HepG2 (cell line): ENCODE measurements around the gene MDH2. TPM values are rescaled to one million over a fixed set of nuclear protein-coding genes. Genes with fewer than 3 reads are reported as not detected.

Source experiments
- ATAC-seq: fragments of 200-7000 bp; cut with Tn5 transposase; 3 replicates; pipeline ENCODE4 v1.9.1; 2020; ENCODE audit warnings: mild to moderate bottlenecking, moderate library complexity
- BruUV-seq: library from RNA; stranded (reverse); fragments of 400-500 nt; replicated peaks from 2 replicates; lab custom pipeline; 2021; lab: Mats Ljungman, UMichigan
- CTCF ChIA-PET: fragments of 300-600 bp; formaldehyde crosslinking; extraction: SDS; loops from one replicate; lab custom pipeline; 2021; ENCODE audit warnings: low total read pairs, inconsistent platforms, low intra/inter-chr PET ratio; lab: Yijun Ruan, JAX
- POLR2A ChIA-PET: fragments of 350-600 bp; sonication (Branson Sonifier 250); formaldehyde crosslinking; loops from one replicate; lab custom pipeline; 2020; ENCODE audit warnings: antibody characterized with exemption, inconsistent platforms; lab: Yijun Ruan, JAX
- DNase-seq: peaks from one replicate; pipeline ENCODE4 v3.0.0-alpha.2; 2015; ENCODE audit warnings: low spot score
- FAIRE-seq: peaks from 3 replicates; lab custom pipeline; 2011; peaks lifted over from hg19 to GRCh38; lab: Jason Lieb, UNC
- H2AFZ ChIP-seq: one replicate; pipeline ENCODE4 v1.6.1; 2011; ENCODE audit warnings: low read length, inconsistent platforms
- H3K27ac ChIP-seq: fragments of 300-600 bp; 3 replicates; pipeline ENCODE4 v1.8.0; 2011; ENCODE audit warnings: mixed run types, mild to moderate bottlenecking, mixed read lengths, low read length, inconsistent platforms; ENCODE audit not compliant: insufficient read depth; ENCODE audit errors: extremely low read length
- H3K27me3 ChIP-seq, 2 experiments: fragments of 200-600 bp in 1 of 2; 2 replicates in 1 of 2; 3 replicates in 1 of 2; pipeline versions ENCODE4 v1.6.0 to v1.8.0; 2011; ENCODE audit warnings: low read length in 2 of 2, mild to moderate bottlenecking in 2 of 2, moderate library complexity in 2 of 2, inconsistent platforms in 1 of 2; ENCODE audit not compliant: insufficient read depth in 2 of 2, control insufficient read depth in 1 of 2
- H3K36me3 ChIP-seq, 2 experiments: fragments of 200-600 bp in 1 of 2; replicated peaks in 1 of 2; 2 replicates in 1 of 2; 3 replicates in 1 of 2; pipeline versions ENCODE4 v1.5.1 to v1.8.0; 2011; ENCODE audit warnings: low read length in 2 of 2, inconsistent platforms in 1 of 2; ENCODE audit not compliant: insufficient read depth in 2 of 2, control insufficient read depth in 1 of 2
- H3K4me1 ChIP-seq: 2 replicates; pipeline ENCODE4 v1.5.1; 2012; ENCODE audit warnings: low read length, inconsistent platforms; ENCODE audit not compliant: insufficient read depth
- H3K4me2 ChIP-seq: 2 replicates; pipeline ENCODE4 v1.6.0; 2011; ENCODE audit warnings: low read depth, low read length, inconsistent platforms
- H3K4me3 ChIP-seq, 3 experiments: fragments of 200-600 bp in 1 of 3; sonication (generic), shearing (Covaris generic) in 1 of 3; replicated peaks in 1 of 3; 2 replicates each; pipeline ENCODE4 v1.5.1; 2011 to 2016; ENCODE audit warnings: low read length in 3 of 3, inconsistent platforms in 2 of 3, low read depth in 2 of 3, mild to moderate bottlenecking in 2 of 3, control low read depth in 1 of 3, mixed read lengths in 1 of 3; ENCODE audit not compliant: insufficient read depth in 1 of 3
- H3K79me2 ChIP-seq: one replicate; pipeline ENCODE4 v1.6.1; 2011; ENCODE audit warnings: low read length, inconsistent platforms; ENCODE audit not compliant: insufficient read depth
- H3K9ac ChIP-seq: 2 replicates; pipeline ENCODE4 v1.6.0; 2011; ENCODE audit warnings: mild to moderate bottlenecking, low read depth, low read length, inconsistent platforms; ENCODE audit not compliant: insufficient read depth
- H3K9me3 ChIP-seq: 2 replicates; pipeline ENCODE4 v1.5.1; 2012; ENCODE audit warnings: mild to moderate bottlenecking, low read length
- H4K20me1 ChIP-seq: 2 replicates; pipeline ENCODE4 v1.6.0; 2011; ENCODE audit warnings: inconsistent platforms, mild to moderate bottlenecking, low read length, moderate library complexity; ENCODE audit not compliant: insufficient read depth
- CEBPG ChIP-seq: IDR thresholded peaks from 2 replicates; pipeline ENCODE4 v1.6.1; 2016
- NCOA2 ChIP-seq: sonication (generic); formaldehyde crosslinking; IDR thresholded peaks from 2 replicates; pipeline ENCODE4 v1.8.0; 2022; ENCODE audit warnings: inconsistent platforms
- ZNF343 ChIP-seq: sonication (generic); formaldehyde crosslinking; IDR thresholded peaks from 2 replicates; pipeline ENCODE4 v1.4.0; 2020; ENCODE audit warnings: mild to moderate bottlenecking, missing genetic modification reagents
- ZSCAN9 ChIP-seq: IDR thresholded peaks from 2 replicates; pipeline ENCODE4 v1.6.1; 2016; ENCODE audit warnings: borderline replicate concordance
- WGBS: methylation state at CpG from one replicate; pipeline ENCODE4 v1.1.6; 2017; ENCODE audit warnings: low lambda C conversion rate; 5-methylcytosine and 5-hydroxymethylcytosine counted together
- in situ Hi-C: cut with HindIII; loops from 2 replicates; pipeline ENCODE4 v1.10.0; 2017; ENCODE audit warnings: low pct_unique_long_range_greater_than_20kb; ENCODE audit not compliant: extremely low pct_ligation_motif_present
- intact Hi-C: fragments of 100-400 bp; cut with micrococcal nuclease; formaldehyde crosslinking; loops from one replicate; pipeline ENCODE4 v1.10.0; 2022; ENCODE audit not compliant: unreplicated experiment
- polyA plus RNA-seq, 8 experiments: library from polyadenylated mRNA; depleted of rRNA in 3 of 8; stranded (reverse) in 7 of 8; unstranded in 1 of 8; fragments of >200 nt; fragmentation: Illumina TruSeq in 4 of 8; extraction: Trizol in 4 of 8; gene quantifications; 2 replicates each; pipeline versions ENCODE4 v1.2.1 to v1.2.3, GENCODE V29; 2011 to 2016; ENCODE audit warnings: low read depth in 4 of 8, missing spikeins in 1 of 8, mixed read lengths in 1 of 8; ENCODE audit not compliant: insufficient read depth in 1 of 8
- total RNA-seq, 5 experiments: library from RNA; depleted of rRNA; stranded (reverse); fragments of >200 nt; fragmentation: Illumina TruSeq; extraction: Trizol; gene quantifications; 2 replicates each; pipeline ENCODE4 v1.2.3, GENCODE V29; 2016; ENCODE audit warnings: low read depth in 1 of 5
- TF ChIP-seq, protein P1 (sequence below): sonication (generic); formaldehyde crosslinking; IDR thresholded peaks from 2 replicates; pipeline ENCODE4 v1.5.0; 2020; ENCODE audit warnings: mild to moderate bottlenecking, low read depth, missing genetic modification reagents, borderline replicate concordance

The MDH2 gene
- total and polyA plus RNA-seq, 2 of the 13 experiments (the other 11 are each of a cell fraction or from before 2014, with no cell fraction given): 81.4 to 90.3 TPM

DNA sequence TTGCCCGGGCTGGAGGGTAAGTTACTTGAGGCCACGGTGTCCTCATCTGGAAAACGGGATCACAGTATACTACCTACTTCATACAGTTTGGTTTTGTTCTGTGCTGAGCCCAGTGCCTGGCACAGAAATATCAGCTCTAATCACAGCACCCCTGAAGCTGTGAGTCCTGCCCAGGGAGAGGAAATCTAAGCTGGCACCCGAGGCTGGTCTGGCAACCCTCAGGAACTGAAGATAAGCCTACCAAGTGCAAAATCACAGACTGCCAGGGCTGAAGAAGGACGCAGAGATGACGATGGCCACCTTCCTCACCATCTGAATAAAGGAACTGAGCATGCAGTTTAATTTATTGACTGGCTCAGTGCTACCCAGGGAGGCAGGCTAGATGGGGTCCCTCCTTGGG is 45.8 kb upstream of the MDH2 start:
- no TSS peak for BruUV-seq
- H3K27me3 ChIP-seq: no peaks in the 10 kb centered on the region
- H3K4me2 ChIP-seq: no peak overlapping the region
- POLR2A ChIA-PET: no interaction called here
- no peak overlapping the region for H2AFZ ChIP-seq
- WGBS: 93% methylated on average over 6 of the region's 6 CpGs
- no peak overlapping the region for H3K27ac ChIP-seq
- H3K9ac ChIP-seq: no peak overlapping the region
- no peaks in the 10 kb centered on the region for H4K20me1 ChIP-seq
- in situ Hi-C loops (no loop called here), intact Hi-C loops (no loop called here)
- CTCF ChIA-PET: no interaction called here
- FAIRE-seq: no peak
- no peaks in the 10 kb centered on the region for H3K9me3 ChIP-seq
- ATAC-seq: no peak
- no peak overlapping the region for H3K4me3 ChIP-seq
- DNase-seq: no peak
- H3K4me1 ChIP-seq: no peaks in the 10 kb centered on the region
- H3K36me3 ChIP-seq: peaks cover 4 to 32% of the 10 kb centered on the region in 2 experiments; a peak in 4 of 5 replicates
- no peak for TF ChIP-seq ZSCAN9
- TF ChIP-seq NCOA2 (CRISPR knock-in tag): no peak
- TF ChIP-seq, protein P1, sequence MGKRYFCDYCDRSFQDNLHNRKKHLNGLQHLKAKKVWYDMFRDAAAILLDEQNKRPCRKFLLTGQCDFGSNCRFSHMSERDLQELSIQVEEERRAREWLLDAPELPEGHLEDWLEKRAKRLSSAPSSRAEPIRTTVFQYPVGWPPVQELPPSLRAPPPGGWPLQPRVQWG (CRISPR knock-in tag): no peak
- TF ChIP-seq CEBPG (CRISPR knock-in tag): no peak
- no peaks in the 10 kb centered on the region for H3K79me2 ChIP-seq

DNA sequence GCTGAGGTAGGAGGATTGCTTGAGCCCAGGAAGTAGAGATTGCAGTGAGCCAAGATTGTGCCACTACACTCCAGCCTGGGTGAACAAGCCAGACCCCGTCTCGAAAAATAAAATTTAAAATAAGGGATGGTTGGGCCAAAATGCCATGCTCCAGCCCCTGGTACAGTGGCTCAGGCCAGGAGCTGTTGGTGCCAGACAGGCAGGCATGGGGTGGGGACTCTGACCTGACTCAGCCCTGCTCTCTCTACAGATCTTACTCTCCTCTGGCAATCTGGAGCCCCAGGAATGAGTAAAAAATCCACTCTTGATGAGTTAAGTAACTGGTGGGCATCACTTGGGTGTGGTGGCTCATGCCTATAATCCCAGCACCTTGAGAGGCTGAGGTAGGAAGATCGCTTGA is 45.1 kb upstream of the MDH2 start:
- ChIA-PET POLR2A (no interaction called here), CTCF (no interaction called here)
- Histone ChIP-seq H3K4me2 (no peak overlapping the region), H3K4me3 (no peak overlapping the region), H3K36me3 (peaks cover 4 to 32% of the 10 kb centered on the region in 2 experiments; a peak in 4 of 5 replicates), H3K27ac (no peak overlapping the region), H3K27me3 (no peaks in the 10 kb centered on the region), H3K79me2 (no peaks in the 10 kb centered on the region), H2AFZ (no peak overlapping the region), H3K9me3 (no peaks in the 10 kb centered on the region), H3K4me1 (no peaks in the 10 kb centered on the region), H4K20me1 (no peaks in the 10 kb centered on the region), H3K9ac (no peak overlapping the region)
- DNase-seq (no peak), ATAC-seq (no peak), FAIRE-seq (no peak)
- no TSS peak for BruUV-seq
- in situ Hi-C loops (no loop called here), intact Hi-C loops (no loop called here)
- TF ChIP-seq ZNF343 (CRISPR knock-in tag): no peak
- 91% methylated on average over 3 of the region's 3 CpGs for WGBS
